Naive B cell (primary cell): ENCODE results near the gene AGPS. TPM values are rescaled to one million over a fixed set of nuclear protein-coding genes. Genes with fewer than 3 reads are reported as not detected.
A peak's percentile ranks its signal among the peaks of the same experiment; 100 is the strongest.

Source experiments
- ATAC-seq, 2 donors: fragments of 150-1000 bp; cut with Tn5 transposase; 2 replicates each; pipeline ENCODE4 v1.10.0; 2021; ENCODE audit warnings: low read depth in 2 of 2, mild to moderate bottlenecking in 2 of 2, moderate library complexity in 2 of 2
- DNase-seq: peaks from one replicate; pipeline ENCODE4 v3.0.0; 2022
- H3K27ac Mint-ChIP-seq, 6 donors: one replicate each; pipeline ENCODE4 v1.8.0; 2020 to 2022; ENCODE audit warnings: mild to moderate bottlenecking in 6 of 6, mixed read lengths in 6 of 6, moderate library complexity in 5 of 6, inconsistent platforms in 2 of 6
- H3K27me3 Mint-ChIP-seq, 3 donors: one replicate each; pipeline ENCODE4 v1.8.0; 2021 to 2022; ENCODE audit warnings: mixed read lengths in 3 of 3, mild to moderate bottlenecking in 1 of 3
- H3K36me3 Mint-ChIP-seq, 2 donors: one replicate each; pipeline ENCODE4 v1.8.0; 2020 to 2022; ENCODE audit warnings: mixed read lengths in 2 of 2, inconsistent platforms in 1 of 2, mild to moderate bottlenecking in 1 of 2
- H3K4me1 Mint-ChIP-seq, 3 donors: one replicate each; pipeline ENCODE4 v1.8.0; 2020 to 2022; ENCODE audit warnings: mixed read lengths in 3 of 3, inconsistent platforms in 1 of 3, mild to moderate bottlenecking in 1 of 3, moderate library complexity in 1 of 3
- H3K4me3 Mint-ChIP-seq, 8 donors: one replicate each; pipeline ENCODE4 v1.8.0; 2020 to 2022; ENCODE audit warnings: mild to moderate bottlenecking in 8 of 8, mixed read lengths in 8 of 8, moderate library complexity in 8 of 8, inconsistent platforms in 2 of 8
- H3K9me3 Mint-ChIP-seq, 7 donors: one replicate each; pipeline ENCODE4 v1.8.0; 2020 to 2022; ENCODE audit warnings: mixed read lengths in 7 of 7, mild to moderate bottlenecking in 5 of 7, inconsistent platforms in 2 of 7, moderate library complexity in 1 of 7
- polyA plus RNA-seq, 6 donors: library from polyadenylated mRNA; unstranded; fragments of 300-500 nt; fragmentation: Illumina TruSeq; gene quantifications; one replicate each; pipeline ENCODE4 v1.2.3, GENCODE V29; 2021; ENCODE audit warnings: low read depth in 6 of 6

Gene AGPS
- polyA plus RNA-seq, 6 donors from 2014 or later, result 8.1 to 12.6 (median 10.6) TPM

DNA sequence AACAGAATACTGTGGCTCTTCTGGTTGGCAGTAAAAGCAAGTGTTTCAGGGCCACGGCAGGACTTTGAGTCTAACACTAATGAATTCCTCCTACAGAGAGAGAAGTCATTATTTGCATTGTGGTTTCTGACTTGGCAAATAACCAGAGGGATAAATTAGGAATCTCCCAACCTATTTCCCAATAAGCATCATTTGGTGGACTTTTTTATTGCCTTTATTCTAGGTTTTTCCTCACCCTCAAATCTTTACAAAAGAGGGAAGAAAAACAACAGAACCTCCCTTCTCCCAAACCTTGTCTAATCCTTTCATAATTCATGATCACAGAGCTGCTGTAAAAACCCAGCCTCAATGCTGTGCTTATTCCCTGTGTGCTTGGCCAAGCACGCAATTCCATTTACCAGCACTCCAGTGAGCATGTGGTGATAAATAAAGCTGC is 179.7 kb downstream of the AGPS start:
- H3K27me3 Mint-ChIP-seq, result no peaks in the 10 kb centered on the region
- no peaks in the 10 kb centered on the region for H3K9me3 Mint-ChIP-seq
- no peaks in the 10 kb centered on the region for H3K4me1 Mint-ChIP-seq
- no peak overlapping the region for H3K27ac Mint-ChIP-seq
- no peak for DNase-seq
- H3K4me3 Mint-ChIP-seq, result no peak overlapping the region
- ATAC-seq, result no peak
- no peaks in the 10 kb centered on the region for H3K36me3 Mint-ChIP-seq

DNA sequence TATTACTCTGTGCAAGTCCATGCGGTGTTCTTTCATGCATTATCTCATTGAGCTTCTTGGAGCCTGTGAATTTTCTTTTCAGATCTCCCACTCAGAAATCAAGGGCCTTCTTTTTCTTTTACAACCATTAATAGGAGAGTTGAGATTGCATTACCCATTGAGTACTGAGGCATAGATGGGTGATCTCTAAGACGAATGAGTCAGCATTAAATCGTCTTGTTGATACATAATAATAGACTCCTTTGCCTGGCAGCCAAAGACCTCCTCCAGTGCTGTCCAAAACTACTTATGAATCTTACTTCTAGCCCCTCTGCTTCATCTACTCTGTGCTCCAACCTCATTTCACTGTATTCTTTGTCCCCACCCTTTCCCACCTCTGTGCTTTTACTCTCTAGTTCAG is 180.5 kb downstream of the AGPS start:
- DNase-seq, result no peak
- H3K4me1 Mint-ChIP-seq, result no peaks in the 10 kb centered on the region
- no peaks in the 10 kb centered on the region for H3K36me3 Mint-ChIP-seq
- H3K9me3 Mint-ChIP-seq, result no peaks in the 10 kb centered on the region
- H3K4me3 Mint-ChIP-seq, result no peak overlapping the region
- no peaks in the 10 kb centered on the region for H3K27me3 Mint-ChIP-seq
- no peak overlapping the region for H3K27ac Mint-ChIP-seq
- ATAC-seq, result no peak

DNA sequence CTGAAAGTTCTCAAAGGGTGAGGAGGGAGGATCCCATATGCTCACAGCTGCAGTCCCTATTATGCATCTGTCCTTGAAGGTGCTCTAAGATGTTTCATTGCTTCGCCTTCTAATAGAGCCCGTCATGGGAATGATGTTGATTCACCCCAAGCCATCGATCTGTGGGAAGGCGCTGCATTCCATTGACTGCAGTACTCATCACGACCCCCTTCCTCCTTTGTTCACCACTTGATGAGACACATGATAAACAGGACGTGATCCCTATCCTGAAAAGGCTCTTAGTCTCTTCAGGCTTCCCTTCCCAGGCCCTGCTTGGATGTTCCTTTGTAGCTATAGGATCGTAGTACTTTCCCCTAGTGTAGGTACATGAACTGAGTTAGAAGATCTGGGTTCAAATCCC is 181.8 kb downstream of the AGPS start:
- H3K4me3 Mint-ChIP-seq, result no peak overlapping the region
- ATAC-seq (no peak), DNase-seq (no peak)
- no peak overlapping the region for H3K27ac Mint-ChIP-seq
- no peaks in the 10 kb centered on the region for H3K27me3 Mint-ChIP-seq
- H3K4me1 Mint-ChIP-seq, result no peaks in the 10 kb centered on the region
- no peaks in the 10 kb centered on the region for H3K9me3 Mint-ChIP-seq
- H3K36me3 Mint-ChIP-seq, result no peaks in the 10 kb centered on the region

DNA sequence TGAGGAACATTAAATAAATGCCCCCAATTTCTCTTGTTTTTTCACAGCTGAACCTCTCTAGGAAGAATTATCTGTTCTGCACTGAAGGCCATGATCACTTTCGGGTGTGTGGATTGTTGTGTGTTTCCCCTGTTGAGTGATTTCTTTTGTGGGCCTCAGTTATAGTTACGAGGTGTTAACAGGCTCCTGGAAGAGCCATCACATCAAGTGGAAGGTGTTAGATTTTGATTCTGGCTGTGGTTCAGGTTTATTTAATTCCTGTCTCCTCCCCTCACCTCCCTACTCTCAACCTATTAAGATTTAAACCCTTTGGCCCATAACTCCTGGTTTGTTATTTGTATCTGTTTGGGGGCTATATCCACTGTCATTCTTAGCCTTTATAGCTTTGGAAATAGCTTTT is 182.8 kb downstream of the AGPS start:
- ATAC-seq (no peak), DNase-seq (no peak)
- no peaks in the 10 kb centered on the region for H3K36me3 Mint-ChIP-seq
- H3K9me3 Mint-ChIP-seq, result no peaks in the 10 kb centered on the region
- no peak overlapping the region for H3K4me3 Mint-ChIP-seq
- H3K27me3 Mint-ChIP-seq, result no peaks in the 10 kb centered on the region
- no peaks in the 10 kb centered on the region for H3K4me1 Mint-ChIP-seq
- H3K27ac Mint-ChIP-seq, result no peak overlapping the region

DNA sequence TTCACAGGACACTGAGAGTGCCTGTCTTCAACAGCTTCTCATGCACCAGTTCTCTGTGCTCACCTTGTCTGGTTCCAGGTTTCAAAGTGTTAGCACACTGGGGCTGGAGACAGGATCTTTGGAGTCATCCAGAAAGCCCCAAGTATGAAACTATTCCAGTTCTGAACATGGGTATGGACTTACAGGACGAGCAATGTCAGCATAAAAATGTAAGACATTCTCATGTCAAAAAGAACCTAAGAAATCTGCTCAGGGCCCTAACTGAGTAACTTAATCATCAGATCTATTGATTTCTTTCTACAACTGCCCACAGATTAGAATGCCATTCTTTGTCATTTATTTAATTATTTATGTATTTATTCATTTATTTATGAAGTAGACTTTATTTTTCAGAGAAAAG is 184.5 kb downstream of the AGPS start:
- ATAC-seq (no peak), DNase-seq (no peak)
- Mint-ChIP-seq H3K4me1 (no peaks in the 10 kb centered on the region), H3K36me3 (no peaks in the 10 kb centered on the region), H3K4me3 (no peak overlapping the region), H3K27ac (no peak overlapping the region), H3K9me3 (peaks cover 0 to under 1% (median 0%) of the 10 kb centered on the region in 7 donors), H3K27me3 (peaks cover 0 to 8% (median 0%) of the 10 kb centered on the region in 3 donors)

DNA sequence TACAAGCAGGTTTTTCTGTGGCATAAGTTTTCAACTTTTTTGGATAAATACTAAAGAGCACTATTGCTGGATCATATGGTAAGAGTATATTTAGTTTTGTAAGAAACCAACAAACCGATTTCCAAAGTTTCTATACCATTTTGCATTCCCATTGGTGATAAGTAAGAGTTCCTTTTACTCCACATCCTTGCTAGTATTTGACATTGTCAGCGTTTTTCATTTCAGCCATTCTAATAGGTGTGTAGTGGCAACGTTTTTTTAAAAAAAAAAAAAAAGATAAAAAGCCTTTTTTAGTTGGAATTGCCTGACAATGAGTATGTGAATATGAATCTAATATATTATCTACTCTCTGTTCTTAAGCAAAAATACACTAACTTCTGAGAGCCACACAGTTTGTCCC is 185.9 kb downstream of the AGPS start:
- no peaks in the 10 kb centered on the region for H3K4me1 Mint-ChIP-seq
- ATAC-seq (no peak), DNase-seq (no peak)
- no peaks in the 10 kb centered on the region for H3K36me3 Mint-ChIP-seq
- H3K4me3 Mint-ChIP-seq, result no peak overlapping the region
- peaks cover 0 to 8% (median 0%) of the 10 kb centered on the region in 3 donors for H3K27me3 Mint-ChIP-seq
- peaks cover 0 to 2% (median 0%) of the 10 kb centered on the region in 7 donors for H3K9me3 Mint-ChIP-seq
- H3K27ac Mint-ChIP-seq, result no peak overlapping the region

DNA sequence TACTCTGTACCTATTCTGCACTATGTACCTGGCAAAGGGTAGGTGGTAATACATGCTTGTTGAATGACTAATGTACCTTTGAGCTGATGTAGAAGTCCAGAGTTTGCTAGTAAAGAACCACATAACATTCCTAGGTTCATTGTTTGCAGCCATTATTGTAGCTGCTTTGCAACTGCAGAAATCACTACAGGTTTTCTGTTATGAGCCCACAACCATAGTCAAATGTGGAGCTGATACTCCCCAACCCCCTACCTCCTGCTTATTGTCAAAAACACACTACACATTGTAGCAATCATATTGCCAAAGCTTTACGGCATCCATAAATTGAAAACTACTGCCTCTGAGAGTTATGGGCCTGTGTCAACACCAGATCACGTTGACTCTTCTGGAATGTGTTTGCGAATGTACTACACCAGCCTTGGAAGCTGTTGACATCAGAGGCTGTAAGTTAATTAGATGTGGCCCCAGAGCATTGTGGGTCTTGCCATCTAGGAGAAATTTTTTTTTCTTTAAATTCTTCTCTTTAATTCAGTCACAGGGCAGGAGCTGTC is 187.0 kb downstream of the AGPS start:
- ATAC-seq, result no peak
- Mint-ChIP-seq H3K27me3 (peaks cover 0 to 8% (median 0%) of the 10 kb centered on the region in 3 donors), H3K9me3 (peaks cover 0 to 2% (median 0%) of the 10 kb centered on the region in 7 donors), H3K27ac (no peak overlapping the region), H3K4me3 (no peak overlapping the region), H3K36me3 (no peaks in the 10 kb centered on the region), H3K4me1 (no peaks in the 10 kb centered on the region)
- DNase-seq, result no peak

DNA sequence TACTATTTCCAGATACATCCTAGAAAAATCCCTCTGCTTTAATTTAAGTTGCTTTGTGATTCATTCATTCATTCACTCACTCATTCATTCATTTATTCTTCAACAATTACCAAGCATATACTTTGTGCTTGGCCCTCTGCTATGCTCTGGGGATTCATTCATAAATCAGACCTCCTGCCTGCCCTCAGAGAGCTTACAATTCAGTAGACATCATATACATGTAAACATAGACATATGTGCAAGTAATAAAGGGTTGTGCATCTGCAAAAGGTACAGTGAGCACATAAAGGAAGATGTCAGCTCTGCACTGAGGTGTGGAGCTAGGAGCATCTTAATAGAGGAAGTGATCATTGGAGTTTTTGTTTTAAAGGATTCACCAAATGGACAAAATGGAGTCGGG is 189.4 kb downstream of the AGPS start:
- H3K9me3 Mint-ChIP-seq, result peaks cover 0 to 2% (median 0%) of the 10 kb centered on the region in 7 donors
- H3K27ac Mint-ChIP-seq, result no peak overlapping the region
- ATAC-seq, result no peak
- no peaks in the 10 kb centered on the region for H3K4me1 Mint-ChIP-seq
- peaks cover 0 to 8% (median 0%) of the 10 kb centered on the region in 3 donors for H3K27me3 Mint-ChIP-seq
- no peaks in the 10 kb centered on the region for H3K36me3 Mint-ChIP-seq
- no peak overlapping the region for H3K4me3 Mint-ChIP-seq
- no peak for DNase-seq

DNA sequence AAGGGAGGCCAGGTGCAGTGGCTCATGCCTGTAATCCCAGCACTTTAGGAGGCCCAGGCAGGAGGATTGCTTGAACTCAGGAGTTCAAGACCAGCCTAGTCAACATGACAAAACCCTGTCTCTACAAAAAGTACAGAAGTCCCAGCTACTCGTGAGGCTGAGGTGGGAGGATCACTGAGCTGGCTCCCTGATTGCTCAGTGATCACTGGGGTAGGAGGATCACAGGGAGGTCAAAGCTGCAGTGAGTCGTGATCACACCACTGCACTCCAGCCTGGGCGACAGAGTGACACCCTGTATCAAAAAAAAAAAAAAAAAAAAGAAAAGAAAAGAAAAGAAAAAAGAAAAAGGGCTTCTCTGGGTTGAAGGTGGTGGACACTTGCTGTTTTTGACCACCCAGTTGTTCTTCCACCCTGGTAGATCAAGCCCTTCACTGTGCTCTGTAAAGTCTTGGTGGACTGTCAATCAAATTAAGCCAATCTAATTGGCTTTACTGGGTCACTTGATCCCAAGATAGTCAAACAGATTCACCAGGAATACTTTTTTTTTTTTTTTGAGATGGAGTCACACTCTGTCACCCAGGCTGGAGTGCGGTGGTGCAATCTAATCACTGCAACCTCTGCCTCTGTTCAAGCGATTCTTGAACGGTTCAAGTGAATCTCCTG is 191.6 kb downstream of the AGPS start:
- Mint-ChIP-seq H3K4me1 (no peaks in the 10 kb centered on the region), H3K27ac (no peak overlapping the region), H3K36me3 (no peaks in the 10 kb centered on the region), H3K4me3 (no peak overlapping the region), H3K9me3 (peaks cover 0 to 2% (median 0%) of the 10 kb centered on the region in 7 donors), H3K27me3 (peaks cover 0 to 8% (median 2%) of the 10 kb centered on the region in 3 donors)
- no peak for DNase-seq
- ATAC-seq, result no peak

DNA sequence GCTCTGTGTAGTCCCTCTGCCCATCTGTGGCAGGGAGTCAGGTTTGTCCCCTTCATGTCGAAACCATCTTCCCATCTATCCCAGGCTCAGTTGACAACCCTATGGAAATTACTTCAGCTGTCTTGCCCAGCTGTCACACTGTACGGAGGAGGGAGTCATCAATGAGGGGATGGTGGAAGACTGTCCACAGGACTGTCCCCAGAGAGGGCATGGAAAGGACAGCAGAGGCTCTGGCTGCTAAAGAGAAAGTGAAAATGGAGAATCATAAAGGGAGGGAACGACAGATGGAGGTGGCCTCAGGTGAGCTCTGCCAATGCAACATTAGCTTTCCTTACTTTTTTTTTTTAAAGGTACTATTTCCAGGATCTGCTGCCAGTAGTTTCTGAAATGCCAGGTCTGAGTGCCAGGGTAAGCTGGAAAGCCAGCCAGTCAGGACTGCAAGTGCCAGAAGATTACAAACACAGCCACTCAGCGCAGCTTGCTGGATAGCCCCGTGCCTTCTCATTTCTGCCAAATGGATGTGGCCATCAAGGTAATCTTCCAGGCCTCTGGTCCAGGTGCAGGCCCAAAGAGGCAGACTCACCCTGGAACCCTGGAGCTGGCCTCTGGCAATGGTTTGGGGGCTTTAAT is 192.8 kb downstream of the AGPS start:
- ATAC-seq (no peak), DNase-seq (no peak)
- Mint-ChIP-seq H3K36me3 (no peaks in the 10 kb centered on the region), H3K4me1 (no peaks in the 10 kb centered on the region), H3K4me3 (no peak overlapping the region), H3K27me3 (peaks cover 0 to 8% (median 5%) of the 10 kb centered on the region in 3 donors), H3K27ac (no peak overlapping the region), H3K9me3 (peaks cover 0 to 2% (median 0%) of the 10 kb centered on the region in 7 donors)

DNA sequence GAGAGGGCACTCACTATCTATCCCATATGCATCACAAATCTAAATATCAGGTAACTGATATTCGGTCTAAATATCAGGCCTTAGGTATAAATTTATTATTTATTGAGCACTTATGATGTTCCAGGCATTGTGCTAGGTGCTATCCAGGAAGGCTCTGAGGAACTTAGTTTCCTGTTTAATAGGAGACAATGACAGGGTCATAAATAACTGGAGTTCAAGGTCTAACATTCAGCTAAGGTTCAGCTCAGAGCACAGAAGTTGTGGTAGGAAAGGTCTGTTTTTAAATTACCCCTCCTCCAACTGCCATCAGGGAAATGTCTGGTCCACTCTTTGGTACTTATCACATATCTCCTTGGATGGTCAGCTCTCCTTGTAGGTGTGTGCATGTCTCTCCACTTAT is 193.6 kb downstream of the AGPS start:
- Mint-ChIP-seq H3K9me3 (peaks cover 0 to 2% (median 0%) of the 10 kb centered on the region in 7 donors), H3K27ac (peak overlapping the region in 1 of 6 donors; percentile 5), H3K27me3 (peaks cover 0 to 5% (median 5%) of the 10 kb centered on the region in 3 donors), H3K4me1 (no peaks in the 10 kb centered on the region), H3K4me3 (no peak overlapping the region), H3K36me3 (no peaks in the 10 kb centered on the region)
- ATAC-seq (no peak), DNase-seq (no peak)

DNA sequence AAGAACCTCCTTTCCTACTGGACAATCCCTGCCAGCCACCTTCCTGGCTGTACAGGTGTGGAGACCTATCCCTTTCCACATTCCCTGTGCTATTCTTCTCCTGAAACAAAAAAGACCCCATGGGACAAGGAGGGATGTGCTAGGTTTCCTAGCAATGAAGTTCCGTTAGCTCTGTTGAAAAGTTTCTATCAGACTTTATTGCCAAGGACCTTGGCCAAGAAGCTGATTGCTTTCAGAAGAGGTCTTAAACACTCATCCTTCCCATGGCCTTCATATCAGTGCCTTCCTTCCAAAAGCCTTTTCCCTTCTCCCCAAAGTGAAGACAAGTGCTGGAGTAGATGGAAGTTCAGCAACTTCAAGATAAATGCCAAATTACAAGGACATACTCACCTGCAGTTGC is 194.8 kb downstream of the AGPS start:
- Mint-ChIP-seq H3K36me3 (no peaks in the 10 kb centered on the region), H3K27ac (no peak overlapping the region), H3K4me3 (no peak overlapping the region), H3K9me3 (no peaks in the 10 kb centered on the region), H3K27me3 (peaks cover 0 to 8% (median 5%) of the 10 kb centered on the region in 3 donors), H3K4me1 (no peaks in the 10 kb centered on the region)
- ATAC-seq, result no peak
- no peak for DNase-seq

DNA sequence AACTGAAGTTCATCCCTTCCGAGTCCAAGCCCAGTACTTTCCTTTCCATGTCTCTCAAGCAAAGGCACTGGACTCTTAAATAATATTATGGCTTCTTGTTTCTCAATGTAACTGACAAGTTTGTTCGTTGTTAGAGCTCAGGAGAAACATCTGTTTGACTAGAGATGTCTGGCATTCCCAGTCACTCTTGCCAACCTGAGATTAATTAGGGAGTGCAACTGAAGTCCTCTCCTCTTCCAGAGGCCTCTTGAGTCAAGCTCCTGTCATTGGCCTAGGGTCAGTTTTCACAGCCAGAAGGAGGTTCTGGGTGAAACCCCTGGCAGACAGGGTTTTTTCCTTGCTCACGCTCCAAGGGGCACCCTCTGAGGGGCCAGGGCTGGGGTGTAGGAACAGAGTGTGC is 196.1 kb downstream of the AGPS start:
- no peak for ATAC-seq

DNA sequence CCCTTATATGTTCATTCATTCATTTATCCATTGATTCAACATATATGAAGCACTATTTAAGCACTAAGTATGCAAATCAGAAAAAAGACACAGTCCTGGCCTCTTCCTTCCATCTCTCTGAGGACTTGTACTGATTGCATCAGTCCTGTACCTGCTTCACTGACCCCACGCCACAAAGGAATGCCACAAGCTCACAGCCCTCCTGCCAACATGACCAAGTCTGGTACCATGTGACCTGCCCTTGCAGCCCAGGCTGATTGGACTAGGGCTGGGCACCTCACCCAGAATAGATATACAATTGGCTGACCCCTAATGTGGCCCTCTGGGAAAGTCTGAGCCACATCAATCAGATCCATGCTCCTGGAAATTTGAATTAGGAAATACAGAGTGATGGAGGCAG is 196.6 kb downstream of the AGPS start:
- H3K27ac Mint-ChIP-seq, result no peak overlapping the region
- H3K9me3 Mint-ChIP-seq, result no peaks in the 10 kb centered on the region
- peaks cover 0 to 15% (median 5%) of the 10 kb centered on the region in 3 donors for H3K27me3 Mint-ChIP-seq
- H3K4me3 Mint-ChIP-seq, result no peak overlapping the region
- no peaks in the 10 kb centered on the region for H3K36me3 Mint-ChIP-seq
- no peaks in the 10 kb centered on the region for H3K4me1 Mint-ChIP-seq
- ATAC-seq (no peak), DNase-seq (no peak)

More for the DNA sequence above, 196.1 kb downstream of the AGPS start:
- no peaks in the 10 kb centered on the region for H3K4me1 Mint-ChIP-seq
- DNase-seq, result no peak
- H3K4me3 Mint-ChIP-seq, result no peak overlapping the region
- no peak overlapping the region for H3K27ac Mint-ChIP-seq
- peaks cover 0 to 14% (median 5%) of the 10 kb centered on the region in 3 donors for H3K27me3 Mint-ChIP-seq
- no peaks in the 10 kb centered on the region for H3K36me3 Mint-ChIP-seq
- H3K9me3 Mint-ChIP-seq, result no peaks in the 10 kb centered on the region
